ENCODE measurements around the gene SMIM20. TPM values are rescaled to one million over a fixed set of nuclear protein-coding genes. Genes with fewer than 3 reads are reported as not detected.

The SMIM20 gene
- total RNA-seq, 2 donors from 2014 or later: 35.9 to 40.8 TPM

GRCh38 chr4:25867781-25868294 is 46.2 kb upstream of the SMIM20 start:
- Histone ChIP-seq H3K9ac (ENCODE audit: extremely low read depth, low read length, poor library complexity, severe bottlenecking) (no peak overlapping the region), H3K27ac (ENCODE audit: low read depth, low read length) (no peak overlapping the region), H3K9me3 (ENCODE audit: control insufficient read depth, low read length) (no peaks in the 10 kb centered on the region), H3K4me3 (ENCODE audit: low read length) (no peak overlapping the region), H3K4me1 (ENCODE audit: control insufficient read depth, insufficient read depth, low read length) (no peaks in the 10 kb centered on the region), H3K27me3 (ENCODE audit: control insufficient read depth, insufficient read depth, low read length, poor library complexity, severe bottlenecking) (peaks cover 29% of the 10 kb centered on the region), H3K36me3 (ENCODE audit: control insufficient read depth, insufficient read depth, low read length) (no peaks in the 10 kb centered on the region)
- Mint-ChIP-seq H3K9me3 (no peaks in the 10 kb centered on the region), H3K4me1 (peaks cover 6% of the 10 kb centered on the region), H3K4me3 (no peak overlapping the region), H3K36me3 (ENCODE audit: low read depth) (no peaks in the 10 kb centered on the region), H3K27me3 (ENCODE audit: insufficient read depth) (peaks cover 32% of the 10 kb centered on the region), H3K27ac (no peak overlapping the region)
- DNase-seq: no peak
- TF ChIP-seq, protein P1, sequence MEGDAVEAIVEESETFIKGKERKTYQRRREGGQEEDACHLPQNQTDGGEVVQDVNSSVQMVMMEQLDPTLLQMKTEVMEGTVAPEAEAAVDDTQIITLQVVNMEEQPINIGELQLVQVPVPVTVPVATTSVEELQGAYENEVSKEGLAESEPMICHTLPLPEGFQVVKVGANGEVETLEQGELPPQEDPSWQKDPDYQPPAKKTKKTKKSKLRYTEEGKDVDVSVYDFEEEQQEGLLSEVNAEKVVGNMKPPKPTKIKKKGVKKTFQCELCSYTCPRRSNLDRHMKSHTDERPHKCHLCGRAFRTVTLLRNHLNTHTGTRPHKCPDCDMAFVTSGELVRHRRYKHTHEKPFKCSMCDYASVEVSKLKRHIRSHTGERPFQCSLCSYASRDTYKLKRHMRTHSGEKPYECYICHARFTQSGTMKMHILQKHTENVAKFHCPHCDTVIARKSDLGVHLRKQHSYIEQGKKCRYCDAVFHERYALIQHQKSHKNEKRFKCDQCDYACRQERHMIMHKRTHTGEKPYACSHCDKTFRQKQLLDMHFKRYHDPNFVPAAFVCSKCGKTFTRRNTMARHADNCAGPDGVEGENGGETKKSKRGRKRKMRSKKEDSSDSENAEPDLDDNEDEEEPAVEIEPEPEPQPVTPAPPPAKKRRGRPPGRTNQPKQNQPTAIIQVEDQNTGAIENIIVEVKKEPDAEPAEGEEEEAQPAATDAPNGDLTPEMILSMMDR (conservative IDR thresholded peaks at IDR 0.05): no peak
- WGBS, 2 experiments (ENCODE audit: insufficient coverage in 1 of 2, insufficient read length in 1 of 2): 86 to 90% methylated on average over 4 to 6 of the region's 6 CpGs

DNA sequence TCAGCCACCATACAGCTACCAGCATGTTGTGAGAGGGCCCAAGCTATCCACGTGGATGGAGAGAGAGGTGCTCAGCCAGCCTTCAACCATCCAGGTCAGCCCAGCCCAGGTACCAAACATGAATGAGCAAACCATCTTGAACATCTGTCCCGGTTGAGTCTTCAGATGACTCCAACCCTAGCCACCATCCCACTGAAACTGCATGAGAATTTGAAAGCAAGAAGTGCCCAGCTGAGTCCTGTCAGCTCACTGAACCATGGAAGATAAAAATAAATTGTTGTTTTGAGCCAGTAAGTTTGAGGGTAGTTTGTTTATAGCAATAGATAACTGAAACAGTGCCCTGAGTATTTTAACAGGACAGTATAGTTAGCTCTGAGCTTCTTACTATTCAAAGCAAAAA is 43.9 kb upstream of the SMIM20 start:
- TF ChIP-seq, protein P1 (conservative IDR thresholded peaks at IDR 0.05): no peak
- H3K36me3 Mint-ChIP-seq (ENCODE audit: low read depth): no peaks in the 10 kb centered on the region
- Histone ChIP-seq H3K9ac (ENCODE audit: extremely low read depth, low read length, poor library complexity, severe bottlenecking) (no peak overlapping the region), H3K36me3 (ENCODE audit: control insufficient read depth, insufficient read depth, low read length) (no peaks in the 10 kb centered on the region), H3K9me3 (ENCODE audit: control insufficient read depth, low read length) (no peaks in the 10 kb centered on the region), H3K27me3 (ENCODE audit: control insufficient read depth, insufficient read depth, low read length, poor library complexity, severe bottlenecking) (peaks cover 9% of the 10 kb centered on the region), H3K4me3 (ENCODE audit: low read length) (no peak overlapping the region), H3K27ac (ENCODE audit: low read depth, low read length) (no peak overlapping the region), H3K4me1 (ENCODE audit: control insufficient read depth, insufficient read depth, low read length) (no peaks in the 10 kb centered on the region)
- WGBS, 2 experiments (ENCODE audit: insufficient coverage in 1 of 2, insufficient read length in 1 of 2): 94% methylated on average over 2 of the region's 2 CpGs; no CpG with 5 or more reads in 1 of the 2 experiments
- no peak for DNase-seq
- H3K27ac Mint-ChIP-seq: no peak overlapping the region
- peaks cover 16% of the 10 kb centered on the region for H3K27me3 Mint-ChIP-seq (ENCODE audit: insufficient read depth)
- no peak overlapping the region for H3K4me3 Mint-ChIP-seq
- no peaks in the 10 kb centered on the region for H3K9me3 Mint-ChIP-seq
- peaks cover 7% of the 10 kb centered on the region for H3K4me1 Mint-ChIP-seq

- Histone ChIP-seq H3K27me3 (ENCODE audit: control insufficient read depth, insufficient read depth, low read length, poor library complexity, severe bottlenecking) (no peaks in the 10 kb centered on the region), H3K9ac (ENCODE audit: extremely low read depth, low read length, poor library complexity, severe bottlenecking) (no peak overlapping the region), H3K27ac (ENCODE audit: low read depth, low read length) (no peak overlapping the region), H3K9me3 (ENCODE audit: control insufficient read depth, low read length) (no peaks in the 10 kb centered on the region), H3K4me3 (ENCODE audit: low read length) (no peak overlapping the region), H3K4me1 (ENCODE audit: control insufficient read depth, insufficient read depth, low read length) (no peaks in the 10 kb centered on the region), H3K36me3 (ENCODE audit: control insufficient read depth, insufficient read depth, low read length) (no peaks in the 10 kb centered on the region)
- Mint-ChIP-seq H3K9me3 (no peaks in the 10 kb centered on the region), H3K4me3 (no peak overlapping the region), H3K27ac (no peak overlapping the region), H3K4me1 (peaks cover 3% of the 10 kb centered on the region), H3K27me3 (ENCODE audit: insufficient read depth) (peaks cover 6% of the 10 kb centered on the region), H3K36me3 (ENCODE audit: low read depth) (no peaks in the 10 kb centered on the region)
- WGBS, 2 experiments (ENCODE audit: insufficient coverage in 1 of 2, insufficient read length in 1 of 2): 93 to 96% methylated on average over 11 to 13 of the region's 13 CpGs
- TF ChIP-seq, protein P1 (conservative IDR thresholded peaks at IDR 0.05): no peak
- DNase-seq: no peak
These were observed 41.0 kb upstream of the SMIM20 start for GRCh38 chr4:25872851-25873631.
